Activated CD4-positive, alpha-beta T cell treated with anti-CD3 and anti-CD28 coated beads, Interleukin-2, amount 50 U/mL, for 24 hours (primary cell): ENCODE results near the gene DHRSX.
A peak's percentile ranks its signal among the peaks of the same experiment; 100 is the strongest.
"Not testable (repeated sequence)": the region's sequence is repeated elsewhere in the genome, so short reads cannot be mapped to it uniquely, and the experiment has no call there.

Source experiments
- DNase-seq, 2 donors: peaks; one replicate each; pipeline ENCODE4 v3.0.0-alpha.2; 2020; ENCODE audit warnings: low read depth in 1 of 2, low spot score in 1 of 2

Gene DHRSX

GRCh38 chrX:2520539-2520938 lies 19.8 kb upstream of the DHRSX start:
- no peak for DNase-seq

GRCh38 chrX:2519638-2520037 lies 18.9 kb upstream of the DHRSX start:
- not testable (repeated sequence) for DNase-seq

DNA sequence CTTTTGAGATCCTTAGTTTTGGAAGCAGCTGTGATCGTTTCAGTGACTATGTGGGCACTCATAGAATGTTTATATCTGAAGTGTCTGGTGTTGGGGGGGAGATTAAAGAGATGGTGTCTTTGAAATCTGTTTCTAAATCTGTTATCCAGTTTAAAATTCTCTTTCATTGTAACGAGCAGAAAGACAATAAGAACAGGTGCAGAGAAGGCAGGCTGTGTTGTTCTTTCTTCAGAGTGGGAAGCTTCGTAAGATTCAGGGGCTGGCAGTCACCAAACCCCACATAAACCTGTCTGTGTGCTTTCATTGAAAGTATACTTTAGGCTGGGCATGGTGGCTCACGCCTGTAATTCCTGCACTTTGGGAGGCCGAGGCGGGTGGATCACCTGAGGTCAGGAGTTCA lies 16.3 kb upstream of the DHRSX start:
- DNase-seq = no peak

DNA sequence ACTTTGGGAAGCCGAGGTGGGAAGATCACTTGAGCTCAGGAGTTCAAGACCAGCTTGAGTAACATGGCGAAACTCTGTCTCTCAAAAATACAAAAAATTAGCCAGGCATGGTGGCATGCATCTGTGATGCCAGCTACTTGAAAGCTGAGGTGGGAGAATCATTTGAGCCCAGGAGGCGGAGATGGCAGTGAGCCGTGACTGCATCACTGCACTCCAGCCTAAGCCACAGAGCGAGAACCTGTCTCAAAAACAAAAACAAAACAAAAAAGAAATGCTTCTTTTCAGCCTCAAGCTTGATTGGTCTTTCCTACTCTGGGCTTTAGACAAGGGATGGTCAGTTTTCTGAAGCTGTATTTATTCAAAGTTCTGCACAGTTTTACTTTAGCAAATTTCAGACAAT lies 15.8 kb upstream of the DHRSX start:
- DNase-seq = no peak

GRCh38 chrX:2514131-2514530 lies 13.4 kb upstream of the DHRSX start:
- no peak for DNase-seq

- DNase-seq = no peak
These were observed 12.4 kb upstream of the DHRSX start for GRCh38 chrX:2513121-2513664.

DNA sequence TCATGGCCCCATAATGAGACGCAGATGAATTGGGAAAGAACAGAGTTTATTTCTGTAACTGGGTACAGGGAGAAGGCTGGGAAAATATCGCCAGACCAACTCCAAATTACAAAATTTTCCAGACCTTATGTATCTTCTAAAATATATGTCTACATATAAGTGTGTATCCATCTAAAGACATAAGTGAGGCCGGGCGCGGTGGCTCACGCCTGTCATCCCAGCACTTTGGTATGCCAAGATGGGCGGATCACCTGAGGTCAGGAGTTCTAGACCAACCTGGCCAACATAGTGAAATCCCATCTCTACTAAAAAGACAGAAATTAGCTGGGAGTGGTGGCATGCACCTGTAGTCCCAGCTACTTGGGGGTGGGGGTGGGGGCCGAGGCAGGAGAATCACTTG lies 11.7 kb upstream of the DHRSX start:
- DNase-seq = no peak

GRCh38 chrX:2511326-2511725 lies 10.6 kb upstream of the DHRSX start:
- DNase-seq = no peak

- DNase-seq = no peak
These were observed 8.0 kb upstream of the DHRSX start for GRCh38 chrX:2508648-2509335.

DNA sequence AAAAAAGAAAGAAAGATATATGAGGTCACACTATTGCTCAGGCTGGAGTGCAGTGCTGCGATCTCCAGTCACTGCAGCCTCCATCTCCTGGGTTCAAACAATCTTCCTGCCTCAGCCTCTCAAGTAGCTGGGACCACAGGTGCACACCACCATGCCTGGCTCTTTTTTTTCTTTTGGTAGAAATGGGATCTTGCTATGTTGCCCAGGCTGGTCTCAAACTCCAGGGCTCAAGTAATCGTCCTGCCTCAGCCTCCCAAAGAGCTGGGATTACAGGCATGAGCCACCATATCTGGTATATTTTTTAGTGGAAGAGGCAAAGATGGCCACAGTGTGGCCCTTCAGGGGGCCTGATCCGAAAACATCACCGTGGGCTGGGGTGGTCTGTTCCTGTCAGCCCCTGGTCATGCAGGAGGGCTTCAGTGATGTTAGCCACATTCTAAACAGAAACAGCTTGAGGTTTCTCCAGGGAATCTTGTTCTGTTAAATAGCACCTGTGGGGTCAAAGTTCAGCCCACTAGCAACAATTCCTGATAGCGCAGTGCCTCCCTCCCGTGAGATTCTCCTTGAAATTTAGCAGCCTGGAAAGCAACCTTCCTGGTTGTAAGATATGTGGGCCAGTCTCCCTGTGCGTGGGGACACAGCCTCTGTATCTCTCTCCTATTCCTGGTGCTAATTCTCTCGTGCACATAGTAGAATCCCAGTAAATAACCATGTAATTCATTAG lies 7.3 kb upstream of the DHRSX start:
- DNase-seq = no peak

GRCh38 chrX:2507196-2507595 lies 6.4 kb upstream of the DHRSX start:
- no peak for DNase-seq

- DNase-seq = not testable (repeated sequence)
These were observed 4.6 kb upstream of the DHRSX start for GRCh38 chrX:2505341-2505740.

DNA sequence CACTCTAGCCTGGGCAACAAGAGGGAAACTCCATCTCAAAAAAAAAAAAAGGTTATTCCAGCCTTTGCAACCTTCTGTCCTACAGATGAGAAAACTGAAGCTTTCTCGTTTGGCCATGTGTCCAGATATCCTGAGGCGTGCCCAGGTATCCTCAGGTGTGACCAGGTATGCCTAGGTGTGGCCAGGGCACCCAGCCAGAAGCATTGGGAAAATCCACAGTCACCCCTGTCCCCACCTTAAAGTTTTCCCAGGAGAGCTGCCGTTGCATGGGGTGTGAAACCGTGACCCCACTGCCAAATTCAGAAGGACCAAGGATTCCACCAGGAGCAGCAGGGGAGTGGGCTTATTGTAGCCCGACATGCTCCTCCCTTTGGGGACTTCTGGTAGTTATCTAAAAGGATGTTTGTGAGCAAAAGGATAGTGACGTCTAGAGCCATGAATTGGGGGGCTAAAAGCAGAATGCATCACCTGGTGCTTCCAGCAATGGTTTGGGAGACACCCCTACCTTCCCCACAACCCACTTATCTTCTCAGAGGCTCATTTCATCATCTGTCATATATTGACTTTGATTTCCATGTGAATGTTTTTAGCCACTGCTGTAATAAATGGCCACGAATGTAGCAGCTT lies 4.0 kb upstream of the DHRSX start:
- DNase-seq = no peak

- no peak for DNase-seq
These were observed 3.1 kb upstream of the DHRSX start for GRCh38 chrX:2503591-2504500.

DNA sequence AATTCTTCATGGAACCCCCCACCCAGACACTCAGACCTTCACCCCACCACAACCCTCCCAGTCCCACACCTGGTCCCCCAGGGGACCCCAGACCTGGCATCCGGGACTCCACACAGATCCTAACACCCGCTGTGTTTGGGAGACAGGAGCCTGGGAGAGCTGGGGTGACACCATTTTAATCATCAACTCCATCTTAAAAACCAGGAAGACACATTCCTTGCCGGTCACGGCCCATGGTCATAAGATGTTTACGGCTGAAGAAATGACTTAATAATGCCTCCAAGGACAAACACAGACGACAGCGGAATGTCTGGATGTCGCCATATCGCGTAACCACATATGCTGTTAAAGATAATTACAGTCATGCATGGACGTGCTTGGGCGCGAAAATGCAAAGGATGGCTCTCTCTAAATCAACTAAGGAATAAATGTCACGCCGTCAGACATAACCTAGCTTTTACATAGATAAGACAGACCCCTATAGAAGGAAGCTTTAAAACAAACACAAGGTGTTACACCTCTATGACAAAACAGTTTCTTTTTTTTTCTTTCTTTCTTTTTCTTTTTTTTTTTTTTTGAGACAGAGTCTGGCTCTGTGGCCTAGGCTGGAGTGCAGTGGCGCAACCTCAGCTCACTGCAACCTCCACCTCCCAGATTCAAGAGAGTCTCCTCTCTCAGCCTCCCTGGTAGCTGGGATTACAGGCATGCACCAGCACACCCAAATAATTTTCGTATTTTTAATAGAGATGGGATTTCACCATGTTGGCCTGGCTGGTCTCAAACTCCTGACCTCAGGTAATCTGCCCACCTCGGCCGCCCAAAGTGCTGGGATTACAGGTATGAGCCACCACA lies 2.1 kb upstream of the DHRSX start:
- DNase-seq = no peak

DNA sequence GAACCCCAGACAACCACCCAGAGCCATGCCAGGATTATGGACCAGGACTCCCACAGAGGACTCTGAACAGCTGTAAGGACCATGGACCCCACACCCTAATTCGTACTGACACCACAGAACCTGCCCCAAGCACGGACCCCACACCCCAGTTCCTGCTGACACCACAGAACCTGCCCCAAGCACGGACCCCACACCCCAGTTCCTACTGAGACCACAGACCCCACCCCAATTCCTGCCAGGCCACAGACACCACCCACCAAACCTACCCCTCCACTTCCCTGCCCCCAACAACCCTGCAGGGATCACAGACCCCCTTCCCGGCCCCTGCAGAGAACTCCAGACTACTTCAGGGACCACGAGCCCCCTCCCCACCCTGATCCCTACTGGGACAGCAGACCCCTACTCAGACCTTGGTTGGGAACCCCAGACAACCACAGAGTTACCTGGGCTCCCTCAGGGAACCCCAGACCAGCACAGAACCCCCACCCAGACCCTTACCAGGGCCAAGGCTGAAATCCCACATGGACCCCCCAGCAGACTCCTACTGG lies 1.4 kb upstream of the DHRSX start:
- no peak for DNase-seq

GRCh38 chrX:2501559-2502102 lies 855 bp upstream of the DHRSX start:
- no peak for DNase-seq

- DNase-seq = peak in 1 of 2 donors; percentile 12
These were observed 529 bp downstream of the DHRSX start for GRCh38 chrX:2500091-2500802.

- DNase-seq = no peak
These were observed 1.3 kb downstream of the DHRSX start for GRCh38 chrX:2499507-2499906.
